SK-N-SH (cell line): ENCODE results near the gene GNAS. TPM values are rescaled to one million over a fixed set of nuclear protein-coding genes. Genes with fewer than 3 reads are reported as not detected.

Experiments
- CTCF ChIA-PET: fragments of 300-600, 350-600 bp; formaldehyde crosslinking; extraction: SDS; loops from one replicate; lab custom pipeline; 2021; lab: Yijun Ruan, JAX
- POLR2A ChIA-PET: fragments of 350-600 bp; sonication (Branson Sonifier 250); formaldehyde crosslinking; extraction: SDS; loops from one replicate; lab custom pipeline; 2020; ENCODE audit warnings: antibody characterized with exemption, inconsistent platforms; lab: Yijun Ruan, JAX
- DNase-seq: peaks from one replicate; pipeline ENCODE4 v3.0.0; 2012
- H2AFZ ChIP-seq: fragments of 200-600 bp; sonication (generic); 2 replicates; pipeline ENCODE4 v1.8.1; 2016; ENCODE audit warnings: antibody characterized with exemption, mild to moderate bottlenecking, low read depth
- H3F3A ChIP-seq: fragments of 200-600 bp; sonication (generic); replicated peaks from 2 replicates; pipeline ENCODE3; 2016; ENCODE audit warnings: antibody characterized with exemption, mild to moderate bottlenecking; ENCODE audit not compliant: insufficient read depth
- H3K27ac ChIP-seq, 2 experiments: fragments of 200-500 bp in 1 of 2; fragments of 200-600 bp in 1 of 2; sonication (Bioruptor generic) in 1 of 2; sonication (generic), shearing (Covaris generic) in 1 of 2; 2 replicates each; pipeline versions ENCODE4 v1.5.1 to v1.6.1; 2014 to 2016; ENCODE audit warnings: low read depth in 2 of 2, inconsistent platforms in 1 of 2, low read length in 1 of 2, mild to moderate bottlenecking in 1 of 2, mixed read lengths in 1 of 2
- H3K27me3 ChIP-seq: fragments of 200-600 bp; sonication (generic), shearing (Covaris generic); 2 replicates; pipeline ENCODE4 v1.6.1; 2016; ENCODE audit warnings: mixed run types; ENCODE audit not compliant: insufficient read depth
- H3K36me3 ChIP-seq, 2 experiments: fragments of 200-500 bp in 1 of 2; fragments of 200-600 bp in 1 of 2; sonication (Bioruptor generic) in 1 of 2; sonication (generic) in 1 of 2; replicated peaks in 1 of 2; 2 replicates each; pipeline versions ENCODE3 to v1.5.1; 2014 to 2016; ENCODE audit warnings: low read length in 1 of 2, mild to moderate bottlenecking in 1 of 2; ENCODE audit not compliant: insufficient read depth in 2 of 2, control insufficient read depth in 1 of 2
- H3K4me1 ChIP-seq, 2 experiments: fragments of 200-500 bp in 1 of 2; fragments of 200-600 bp in 1 of 2; sonication (Bioruptor generic) in 1 of 2; sonication (generic), shearing (Covaris generic) in 1 of 2; 2 replicates each; pipeline versions ENCODE4 v1.5.1 to v1.6.1; 2014 to 2016; ENCODE audit warnings: low read depth in 1 of 2, low read length in 1 of 2, mixed run types in 1 of 2; ENCODE audit not compliant: insufficient read depth in 2 of 2, control insufficient read depth in 1 of 2
- H3K4me2 ChIP-seq: fragments of 200-600 bp; sonication (generic), shearing (Covaris generic); 2 replicates; pipeline ENCODE4 v1.6.1; 2017; ENCODE audit warnings: mixed run types
- H3K4me3 ChIP-seq, 2 experiments: fragments of 200-500 bp in 1 of 2; fragments of 200-600 bp in 1 of 2; sonication (Bioruptor generic) in 1 of 2; sonication (generic), shearing (Covaris generic) in 1 of 2; 2 replicates each; pipeline versions ENCODE4 v1.5.1 to v1.8.1; 2014 to 2016; ENCODE audit warnings: low read depth in 2 of 2, inconsistent platforms in 1 of 2, low read length in 1 of 2, mild to moderate bottlenecking in 1 of 2, mixed read lengths in 1 of 2, moderate library complexity in 1 of 2
- H3K79me2 ChIP-seq: fragments of 200-600 bp; sonication (generic); 2 replicates; pipeline ENCODE4 v1.8.1; 2017; ENCODE audit warnings: mild to moderate bottlenecking; ENCODE audit not compliant: insufficient read depth
- H3K9ac ChIP-seq: fragments of 200-600 bp; sonication (generic); 2 replicates; pipeline ENCODE4 v1.6.1; 2017; ENCODE audit warnings: mixed run types
- H3K9me2 ChIP-seq: fragments of 200-600 bp; sonication (generic); 2 replicates; pipeline ENCODE4 v1.6.1; 2017; ENCODE audit warnings: mixed run types
- H3K9me3 ChIP-seq: fragments of 200-600 bp; sonication (generic); 2 replicates; pipeline ENCODE4 v1.6.1; 2017; ENCODE audit warnings: mixed run types, mild to moderate bottlenecking, moderate library complexity
- H4K20me1 ChIP-seq: fragments of 200-600 bp; sonication (generic); 2 replicates; pipeline ENCODE4 v1.6.1; 2017; ENCODE audit warnings: mild to moderate bottlenecking, mixed run types; ENCODE audit not compliant: insufficient read depth
- CTCF ChIP-seq: fragments of 200-600 bp; sonication (generic); IDR thresholded peaks from 2 replicates; pipeline ENCODE4 v1.6.1; 2017; ENCODE audit warnings: antibody characterized with exemption, mild to moderate bottlenecking, moderate library complexity
- ELF1 ChIP-seq: IDR thresholded peaks from 2 replicates; pipeline ENCODE4 v1.4.0; 2012
- EP300 ChIP-seq, 2 experiments: IDR thresholded peaks; 2 replicates each; pipeline versions ENCODE4 v1.4.0 to v1.6.1; 2012; ENCODE audit warnings: borderline replicate concordance in 1 of 2, low read depth in 1 of 2, low read length in 1 of 2
- EZH2phosphoT487 ChIP-seq: fragments of 200-600 bp; sonication (generic); IDR thresholded peaks from 2 replicates; pipeline ENCODE4 v1.6.1; 2017; ENCODE audit warnings: low read depth, mixed run types, mild to moderate bottlenecking, antibody characterized with exemption, moderate library complexity, borderline replicate concordance
- FOSL2 ChIP-seq: IDR thresholded peaks from 2 replicates; pipeline ENCODE4 v1.4.0; 2012; ENCODE audit warnings: low read depth, mild to moderate bottlenecking, moderate library complexity, borderline replicate concordance
- GABPA ChIP-seq: IDR thresholded peaks from 2 replicates; pipeline ENCODE4 v1.4.0; 2012; ENCODE audit warnings: low read depth, mild to moderate bottlenecking
- IRF3 ChIP-seq: fragments of 150-350 bp; IDR thresholded peaks from 2 replicates; pipeline ENCODE4 v1.6.1; 2016; ENCODE audit warnings: mild to moderate bottlenecking, low read depth, low read length
- JUND ChIP-seq: IDR thresholded peaks from 2 replicates; pipeline ENCODE4 v1.4.0; 2012
- MAX ChIP-seq: IDR thresholded peaks from 2 replicates; pipeline ENCODE4 v1.4.0; 2012; ENCODE audit warnings: low read depth
- MEF2A ChIP-seq: IDR thresholded peaks from 2 replicates; pipeline ENCODE4 v1.4.0; 2012; ENCODE audit warnings: low read depth, borderline replicate concordance
- MXI1 ChIP-seq: IDR thresholded peaks from 2 replicates; pipeline ENCODE4 v1.6.1; 2012; ENCODE audit warnings: mild to moderate bottlenecking, low read depth, low read length, improper control_type of control experiment
- NFIC ChIP-seq: IDR thresholded peaks from 2 replicates; pipeline ENCODE4 v1.4.0; 2012; ENCODE audit warnings: borderline replicate concordance
- NRF1 ChIP-seq: IDR thresholded peaks from 2 replicates; pipeline ENCODE4 v1.6.1; 2012; ENCODE audit warnings: low read depth, mild to moderate bottlenecking, low read length
- PBX3 ChIP-seq: IDR thresholded peaks from 2 replicates; pipeline ENCODE4; 2012
- RAD21 ChIP-seq: IDR thresholded peaks from 2 replicates; pipeline ENCODE4 v1.6.1; 2012; ENCODE audit warnings: mild to moderate bottlenecking, low read length
- SMC3 ChIP-seq: IDR thresholded peaks from 2 replicates; pipeline ENCODE4 v1.6.1; 2012; ENCODE audit warnings: low read depth, low read length, improper control_type of control experiment
- TCF12 ChIP-seq: IDR thresholded peaks from 2 replicates; pipeline ENCODE4 v1.4.0; 2012
- USF2 ChIP-seq: fragments of 150-350 bp; IDR thresholded peaks from 2 replicates; pipeline ENCODE4 v1.6.1; 2017; ENCODE audit warnings: antibody characterized with exemption, low read length, low read depth, borderline replicate concordance
- YY1 ChIP-seq: IDR thresholded peaks from 2 replicates; pipeline ENCODE4 v1.4.0; 2012; ENCODE audit warnings: low read depth, mild to moderate bottlenecking
- ZBTB33 ChIP-seq: IDR thresholded peaks from 2 replicates; pipeline ENCODE4 v1.4.0; 2012; ENCODE audit warnings: low read depth, borderline replicate concordance
- WGBS: methylation state at CpG from one replicate; pipeline ENCODE4 v1.1.6; 2017; ENCODE audit warnings: low lambda C conversion rate; 5-methylcytosine and 5-hydroxymethylcytosine counted together
- polyA plus RNA-seq, 3 experiments: library from polyadenylated mRNA; depleted of rRNA; stranded (reverse); fragments of >200 nt; gene quantifications; 2 replicates each; pipeline ENCODE4 v1.2.3, GENCODE V29; 2012

GNAS gene
- polyA plus RNA-seq, 1 of the 3 experiments (the other 2 are of a cell fraction), result 1,562 TPM

GRCh38 chr20:58833921-58834320 is 18.6 kb upstream of the GNAS start:
- POLR2A ChIA-PET, result no interaction called here
- TF ChIP-seq SMC3, result no peak
- TF ChIP-seq EZH2phosphoT487, result no peak
- no peak for TF ChIP-seq ELF1
- TF ChIP-seq MXI1, result no peak
- TF ChIP-seq TCF12, result no peak
- no peak for TF ChIP-seq NRF1
- TF ChIP-seq, all 33 proteins: peak for 0
- no peak overlapping the region for H3K27ac ChIP-seq
- H4K20me1 ChIP-seq, result no peaks in the 10 kb centered on the region
- H3K4me2 ChIP-seq, result no peak overlapping the region
- WGBS, result 82% methylated on average over 10 of the region's 10 CpGs
- H3K27me3 ChIP-seq, result no peaks in the 10 kb centered on the region
- no peak overlapping the region for H2AFZ ChIP-seq
- H3K79me2 ChIP-seq, result peaks cover 16% of the 10 kb centered on the region; the same call in 1 of the 2 replicates
- DNase-seq, result no peak
- no peaks in the 10 kb centered on the region for H3F3A ChIP-seq
- H3K9me2 ChIP-seq, result no peaks in the 10 kb centered on the region
- H3K9me3 ChIP-seq, result no peaks in the 10 kb centered on the region
- CTCF ChIA-PET, result interaction anchor here (1.2 to 1.5 kb wide), 4 partner anchors 18 to 624 kb away, joined by 3 to 5 read pairs (median 4); partner anchors contain the start of genes GNAS and STX16
- H3K4me1 ChIP-seq, result no peaks in the 10 kb centered on the region
- no peak overlapping the region for H3K4me3 ChIP-seq
- H3K36me3 ChIP-seq, result no peaks in the 10 kb centered on the region
- H3K9ac ChIP-seq, result no peak overlapping the region

- Histone ChIP-seq H3K9me2 (no peaks in the 10 kb centered on the region), H3K27ac (no peak overlapping the region), H3K4me3 (no peak overlapping the region), H3F3A (no peaks in the 10 kb centered on the region), H3K9me3 (no peaks in the 10 kb centered on the region), H2AFZ (no peak overlapping the region), H3K79me2 (peaks cover 16% of the 10 kb centered on the region; the same call in 1 of the 2 replicates), H4K20me1 (no peaks in the 10 kb centered on the region), H3K27me3 (no peaks in the 10 kb centered on the region; the same call in 1 of the 2 replicates), H3K4me1 (no peaks in the 10 kb centered on the region; a peak in 1 of 4 replicates), H3K4me2 (no peak overlapping the region), H3K9ac (no peak overlapping the region), H3K36me3 (no peaks in the 10 kb centered on the region)
- DNase-seq, result no peak
- ChIA-PET CTCF (interaction anchor here (1.2 to 1.5 kb wide), 3 partner anchors 9 to 625 kb away, joined by 3 to 5 read pairs (median 4); partner anchors contain the start of gene STX16), POLR2A (no interaction called here)
- WGBS, result 54% methylated on average over 2 of the region's 2 CpGs
- TF ChIP-seq ZBTB33 (no peak), NFIC (no peak), EP300 (IDR thresholded peaks at IDR 0.05; ENCODE audit: borderline replicate concordance in 1 of 2, low read depth in 1 of 2, low read length in 1 of 2) (no peak), USF2 (no peak), CTCF (no peak), FOSL2 (no peak), RAD21 (no peak), YY1 (no peak), JUND (no peak), IRF3 (no peak), MEF2A (no peak), GABPA (no peak), SMC3 (no peak), EZH2phosphoT487 (no peak), PBX3 (no peak), NRF1 (no peak), MAX (no peak)
These were observed 17.3 kb upstream of the GNAS start for GRCh38 chr20:58835231-58835630.
